Sciatic nerve (tissue), 2 donors: ENCODE results near the gene TPO. TPM values are rescaled to one million over a fixed set of nuclear protein-coding genes. Genes with fewer than 3 reads are reported as not detected.
"Not testable (repeated sequence)": the region's sequence is repeated elsewhere in the genome, so short reads cannot be mapped to it uniquely, and the experiment has no call there.

Source experiments
- ATAC-seq: fragments of 200-7000 bp; cut with Tn5 transposase; one replicate; pipeline ENCODE4 v1.9.1; 2020; ENCODE audit warnings: mild to moderate bottlenecking, moderate library complexity
- DNase-seq: peaks from one replicate; pipeline ENCODE4 v3.0.0-alpha.2; 2020; ENCODE audit warnings: low spot score
- intact Hi-C: fragments of 100-400 bp; cut with DNase I; formaldehyde crosslinking; loops from one replicate; pipeline ENCODE4 v1.14.2; 2022
- total RNA-seq: library from RNA; stranded (reverse); fragmentation: NEBNext Ultra II Directional; extraction: Animal tissue kit (Norgen Biotek cat#: 25700); gene quantifications from one replicate; pipeline ENCODE4 v1.2.1, GENCODE V29; 2021
- donor health status: DM: no; HTN: no; CAD: no.
- donor health status: DM: no; HTN: no; CAD: no.

Gene TPO
- total RNA-seq, 1 donor from 2014 or later = 4.5 TPM

- intact Hi-C loops = no loop called here
- ATAC-seq = no peak
- peak; percentile 50 for DNase-seq
Observed at GRCh38 chr2:1512321-1513289, 99.3 kb downstream of the TPO start.

DNA sequence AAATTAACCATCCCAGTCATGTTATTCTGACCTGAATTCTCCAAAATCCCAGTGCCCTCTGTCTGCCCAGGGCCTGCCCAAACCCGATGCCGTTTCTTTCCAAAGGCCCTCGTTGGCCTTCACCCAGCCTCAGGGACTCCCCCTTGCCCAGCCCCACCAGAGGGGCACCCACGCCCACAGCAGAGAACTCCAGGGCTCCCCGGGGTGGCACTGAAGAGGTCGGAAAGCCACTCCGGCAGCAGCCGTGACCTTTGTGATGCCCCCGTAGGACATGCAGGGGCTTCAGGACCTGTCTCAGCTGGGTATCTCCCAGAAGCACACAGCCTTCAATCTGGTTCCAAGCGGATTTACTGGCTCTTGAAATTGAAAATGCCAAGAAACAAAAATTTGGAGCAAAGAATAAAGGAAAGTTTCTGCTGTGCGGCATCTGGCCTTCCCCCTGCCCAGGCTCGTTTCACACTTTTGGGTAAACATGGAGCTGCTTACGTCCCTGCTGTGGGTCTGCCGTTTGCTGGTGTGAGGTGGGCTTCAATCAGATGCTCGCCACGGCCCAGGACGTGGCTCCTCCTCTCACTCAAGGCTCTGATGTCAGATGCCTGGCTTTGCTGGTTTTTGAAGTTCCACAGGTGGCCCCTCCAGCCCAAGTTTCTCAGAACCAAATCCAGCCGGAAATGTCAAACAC is 101.3 kb downstream of the TPO start:
- ATAC-seq (no peak), DNase-seq (peak; percentile 27)
- intact Hi-C loops = no loop called here

DNA sequence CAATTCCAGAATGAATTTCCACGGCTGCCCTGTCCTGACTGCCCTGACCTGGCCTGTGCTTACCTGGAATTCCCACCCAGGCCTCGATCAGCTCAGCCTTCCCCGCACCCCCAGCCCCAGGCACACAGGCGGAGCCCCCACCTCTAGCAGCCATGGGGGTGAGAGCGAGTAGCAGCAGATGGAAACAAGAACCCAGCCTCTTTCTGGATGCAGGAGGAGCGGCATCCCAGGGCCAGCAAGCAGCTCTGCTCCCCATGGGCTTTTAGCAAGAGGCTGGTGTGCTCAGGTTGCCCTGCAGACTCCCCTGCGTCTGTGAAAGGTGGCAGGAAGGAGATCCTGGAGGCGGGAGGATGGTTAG is 101.8 kb downstream of the TPO start:
- peak; percentile 26 for DNase-seq
- ATAC-seq = no peak
- intact Hi-C loops = no loop called here

- ATAC-seq (no peak), DNase-seq (peak; percentile 28)
- intact Hi-C loops = no loop called here
Observed at GRCh38 chr2:1515986-1516797, 102.9 kb downstream of the TPO start.

GRCh38 chr2:1516798-1517060 is 103.5 kb downstream of the TPO start:
- peak; percentile 28 for DNase-seq
- intact Hi-C loops = no loop called here
- ATAC-seq = no peak

DNA sequence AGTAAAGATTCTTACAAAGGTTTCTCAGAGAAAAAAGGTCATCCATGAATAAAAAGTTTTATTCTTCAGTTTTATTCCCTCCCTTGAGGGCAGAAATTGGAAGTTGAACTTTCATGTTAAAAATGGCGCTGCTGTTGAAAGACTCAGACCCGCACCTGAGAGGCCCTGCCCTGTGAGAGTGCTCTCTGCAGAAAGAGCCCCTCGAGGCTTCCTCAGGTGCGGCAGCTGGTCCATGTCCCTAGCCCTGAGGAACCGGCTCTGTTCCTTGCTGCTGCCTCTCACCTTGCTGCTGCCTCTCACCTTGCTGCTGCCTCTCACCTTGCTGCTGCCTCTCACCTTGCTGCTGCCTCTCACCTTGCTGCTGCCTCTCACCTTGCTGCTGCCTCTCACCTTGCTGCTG is 104.0 kb downstream of the TPO start:
- intact Hi-C loops, ATAC-seq: not testable (repeated sequence)
- DNase-seq = peak; percentile 36

GRCh38 chr2:1517786-1518185 is 104.5 kb downstream of the TPO start:
- DNase-seq (peak; percentile 26), ATAC-seq (no peak)

GRCh38 chr2:1518331-1518803 is 105.1 kb downstream of the TPO start:
- intact Hi-C loops = no loop called here
- no peak for DNase-seq
- no peak for ATAC-seq

More at GRCh38 chr2:1517786-1518185, 104.5 kb downstream of the TPO start:
- intact Hi-C loops = no loop called here

DNA sequence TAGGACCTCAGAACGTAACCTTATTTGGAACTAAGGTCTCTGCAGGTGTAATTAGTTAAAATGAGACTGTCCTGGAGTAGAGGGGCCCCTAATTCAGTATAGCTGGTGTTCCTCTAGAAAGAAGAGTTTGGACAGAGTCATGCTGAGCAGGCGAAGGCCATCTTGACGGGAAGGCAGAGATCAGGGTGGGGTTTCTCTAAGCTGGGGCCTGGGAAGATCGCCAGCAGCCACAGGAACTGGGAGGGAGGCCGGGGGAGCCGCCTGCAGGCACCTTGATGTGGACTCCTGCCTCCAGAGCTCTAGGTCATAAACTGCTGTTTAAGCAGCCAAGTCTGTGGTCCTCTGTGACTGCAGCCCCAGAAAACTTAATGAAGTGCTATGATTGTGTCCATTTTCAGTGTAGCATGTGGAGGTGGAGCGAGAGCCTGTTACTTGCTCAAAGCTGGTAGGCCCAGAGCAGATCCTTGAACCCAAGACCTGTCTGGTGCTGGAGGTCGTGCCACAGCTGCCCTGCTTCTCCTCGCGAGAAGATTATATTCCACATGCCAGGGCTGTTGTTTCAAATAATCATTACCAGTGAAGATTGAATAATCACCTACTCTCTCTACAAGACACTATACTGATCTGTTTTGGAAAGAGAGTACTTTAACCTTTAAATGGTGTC is 105.7 kb downstream of the TPO start:
- ATAC-seq = no peak
- intact Hi-C loops = no loop called here
- DNase-seq = peak; percentile 45

DNA sequence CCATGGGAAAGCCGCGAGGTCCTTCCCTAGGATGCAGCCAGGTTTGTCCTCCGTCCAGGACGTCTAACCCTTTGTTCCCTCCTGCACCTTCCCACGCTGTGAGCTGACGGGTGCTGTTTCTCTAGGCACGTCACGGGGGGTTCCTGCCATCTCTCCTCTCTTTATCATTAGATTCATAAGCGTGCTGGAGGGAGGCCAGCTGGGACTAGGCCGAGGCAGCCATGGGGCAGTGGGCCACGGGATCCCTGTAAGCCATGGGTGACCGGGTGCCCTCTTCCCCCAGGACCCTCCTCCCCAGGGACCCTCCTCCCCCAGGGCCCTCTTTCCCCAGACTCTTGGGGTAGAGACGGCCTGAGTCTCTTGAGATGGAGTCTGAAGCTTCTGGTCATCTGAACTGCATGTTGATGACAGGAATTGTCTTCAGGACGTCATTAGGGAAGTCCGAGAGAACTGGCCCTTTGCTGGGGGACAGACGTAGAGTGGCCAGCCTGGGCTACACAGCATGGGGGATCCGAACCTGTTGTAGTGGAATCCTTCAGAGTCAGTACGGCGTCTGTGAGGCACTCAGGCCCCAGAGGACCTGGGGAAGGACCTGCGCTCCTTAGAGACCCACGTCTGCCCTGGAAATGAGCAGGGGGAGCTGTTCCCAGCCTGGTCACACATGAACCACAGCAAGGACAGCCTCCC is 108.1 kb downstream of the TPO start:
- peak; percentile 37 for DNase-seq
- intact Hi-C loops = no loop called here
- no peak for ATAC-seq

- DNase-seq (peak; percentile 6), ATAC-seq (no peak)
- intact Hi-C loops = no loop called here
Observed at GRCh38 chr2:1521878-1522830, 108.9 kb downstream of the TPO start.

- intact Hi-C loops = no loop called here
- DNase-seq (no peak), ATAC-seq (peak; percentile 34)
Observed at GRCh38 chr2:1527153-1527992, 114.1 kb downstream of the TPO start.

- intact Hi-C loops = no loop called here
- DNase-seq = no peak
- no peak for ATAC-seq
Observed at GRCh38 chr2:1528273-1529064, 115.2 kb downstream of the TPO start.

DNA sequence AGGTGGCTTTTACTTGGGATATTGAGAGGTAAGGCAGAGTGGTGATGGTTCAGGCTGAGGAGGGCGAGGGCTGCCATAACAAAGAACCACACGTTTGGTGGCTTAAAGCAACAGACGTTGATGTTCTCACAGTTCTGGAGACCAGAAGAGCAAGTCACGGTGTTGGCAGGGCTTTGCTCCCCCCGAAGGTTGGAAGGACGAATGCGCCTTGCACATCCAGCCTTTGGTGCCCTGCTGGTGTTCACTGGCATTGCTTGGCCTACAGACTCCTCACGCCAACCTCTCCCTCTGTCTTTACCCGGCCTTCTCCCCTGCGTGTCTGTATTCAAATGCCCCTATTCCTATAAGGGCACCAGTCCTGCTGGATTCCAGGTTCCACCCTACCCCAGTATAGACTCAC is 125.4 kb downstream of the TPO start:
- intact Hi-C loops = no loop called here
- DNase-seq (no peak), ATAC-seq (no peak)

DNA sequence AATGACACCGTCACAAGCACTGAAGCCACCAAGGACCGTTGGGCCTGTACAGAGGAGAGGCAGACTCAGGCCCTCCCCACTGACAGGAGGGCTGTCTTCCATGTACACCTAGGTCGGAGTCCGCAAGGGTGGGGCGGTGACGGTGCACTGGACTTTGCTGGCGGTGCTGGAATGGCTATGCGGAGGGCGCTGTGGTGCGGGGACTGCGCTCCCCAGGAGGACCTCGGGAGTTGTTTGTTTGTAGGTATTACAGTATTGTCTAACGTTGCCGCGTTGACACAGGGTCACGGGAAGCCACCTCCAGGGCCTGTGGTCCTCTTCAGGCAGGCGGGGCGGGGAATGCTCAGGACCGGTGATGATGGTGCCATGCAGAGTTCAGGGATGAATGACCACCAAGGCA is 126.2 kb downstream of the TPO start:
- no peak for DNase-seq
- ATAC-seq = no peak
- intact Hi-C loops = no loop called here

DNA sequence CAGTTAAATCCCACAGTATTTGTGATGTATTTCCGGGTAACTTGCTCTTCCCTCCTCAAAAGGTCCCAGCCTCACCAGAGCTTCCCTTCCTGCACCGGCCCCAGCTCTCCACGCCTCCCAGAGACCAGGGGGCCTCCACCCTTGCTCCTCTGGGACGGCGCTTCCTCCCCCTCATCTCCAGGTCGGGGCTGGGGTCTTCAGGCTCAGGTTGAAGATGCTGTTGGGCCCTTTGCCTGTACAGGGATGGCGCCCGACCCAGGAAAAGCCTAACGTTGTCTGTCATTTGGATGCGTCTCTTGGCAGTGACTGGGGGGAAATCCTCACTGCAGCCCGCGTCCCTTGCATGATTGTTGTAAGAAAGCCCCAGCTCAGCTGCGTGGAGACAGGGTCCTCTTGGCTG is 126.7 kb downstream of the TPO start:
- no peak for DNase-seq
- no peak for ATAC-seq
- intact Hi-C loops = no loop called here
